ENCODE results near the gene ACMSD. TPM values are rescaled to one million over a fixed set of nuclear protein-coding genes. Genes with fewer than 3 reads are reported as not detected.
A peak's percentile ranks its signal among the peaks of the same experiment; 100 is the strongest.

The ACMSD gene
- total and polyA plus RNA-seq, 5 donors from 2014 or later = not detected

DNA sequence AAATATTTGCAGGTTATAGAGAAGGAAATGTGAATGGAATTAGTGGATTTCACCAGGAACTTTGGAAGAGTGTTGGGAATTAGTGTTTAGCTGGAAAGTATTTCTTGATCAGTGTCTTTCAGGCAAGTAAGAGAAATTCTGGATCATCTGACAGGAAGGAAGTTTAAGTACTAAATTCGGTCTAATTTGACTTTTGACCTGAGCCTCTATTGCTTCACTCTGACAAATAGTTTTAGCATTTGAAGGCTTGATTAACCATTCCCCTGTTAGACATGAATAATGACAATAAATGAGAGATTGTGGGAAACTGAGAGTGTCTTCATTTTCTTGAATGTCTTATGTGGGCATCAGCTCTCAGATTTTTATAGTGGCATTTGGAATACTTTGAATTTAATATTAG lies 96.2 kb downstream of the ACMSD start:
- Histone ChIP-seq H3K36me3 (ENCODE audit: control insufficient read depth, insufficient read depth, low read length) (peaks cover 40% of the 10 kb centered on the region), H3K27ac (ENCODE audit: insufficient read depth, low read length, poor library complexity, severe bottlenecking) (no peak overlapping the region), H3K4me1 (ENCODE audit: control insufficient read depth, insufficient read depth, low read length, poor library complexity, severe bottlenecking) (peaks cover 51% of the 10 kb centered on the region), H3K9me3 (ENCODE audit: control insufficient read depth in 2 of 2, low read length in 2 of 2) (no peaks in the 10 kb centered on the region), H3K27me3 (ENCODE audit: control insufficient read depth, insufficient read depth, low read length) (no peaks in the 10 kb centered on the region), H3K4me3 (ENCODE audit: low read depth, low read length) (peak overlapping the region; percentile 1)
- H3K36me3 Mint-ChIP-seq = peaks cover 23% of the 10 kb centered on the region
- ATAC-seq (ENCODE audit: low read depth in 2 of 2) (no peak), DNase-seq (no peak)
- H3K27ac Mint-ChIP-seq = peak overlapping the region in 1 of 3 donors; percentile 10
- no peaks in the 10 kb centered on the region for H3K27me3 Mint-ChIP-seq
- peaks cover 45 to 79% (median 72%) of the 10 kb centered on the region in 4 donors for H3K4me1 Mint-ChIP-seq
- H3K4me3 Mint-ChIP-seq = peak overlapping the region in 3 of 4 donors; percentile 38 to 51 (median 51)
- no peaks in the 10 kb centered on the region for H3K9me3 Mint-ChIP-seq

DNA sequence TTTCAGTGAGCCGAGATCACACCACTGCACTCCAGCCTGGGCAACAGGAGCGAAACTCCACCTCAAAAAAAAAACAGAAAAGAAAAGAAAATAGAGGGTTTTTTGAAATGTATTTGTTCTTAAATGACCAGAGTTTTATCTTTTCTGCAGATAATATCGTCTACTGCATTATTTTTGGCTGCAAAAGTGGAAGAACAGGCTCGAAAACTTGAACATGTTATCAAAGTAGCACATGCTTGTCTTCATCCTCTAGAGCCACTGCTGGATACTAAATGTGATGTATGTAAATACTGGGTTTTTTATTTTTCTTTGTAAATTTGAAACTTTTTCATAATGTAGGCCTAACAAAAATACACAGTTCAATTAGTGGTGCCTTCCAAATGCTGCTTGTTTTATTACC lies 98.3 kb downstream of the ACMSD start:
- no peaks in the 10 kb centered on the region for H3K27me3 Mint-ChIP-seq
- DNase-seq (no peak), ATAC-seq (ENCODE audit: low read depth in 2 of 2) (no peak)
- H3K4me1 Mint-ChIP-seq = peaks cover 39 to 62% (median 58%) of the 10 kb centered on the region in 4 donors
- Histone ChIP-seq H3K4me1 (ENCODE audit: control insufficient read depth, insufficient read depth, low read length, poor library complexity, severe bottlenecking) (peaks cover 43% of the 10 kb centered on the region), H3K9me3 (ENCODE audit: control insufficient read depth in 2 of 2, low read length in 2 of 2) (no peaks in the 10 kb centered on the region), H3K4me3 (ENCODE audit: low read depth, low read length) (no peak overlapping the region), H3K27ac (ENCODE audit: insufficient read depth, low read length, poor library complexity, severe bottlenecking) (no peak overlapping the region), H3K36me3 (ENCODE audit: control insufficient read depth, insufficient read depth, low read length) (peaks cover 55% of the 10 kb centered on the region), H3K27me3 (ENCODE audit: control insufficient read depth, insufficient read depth, low read length) (no peaks in the 10 kb centered on the region)
- no peaks in the 10 kb centered on the region for H3K9me3 Mint-ChIP-seq
- peak overlapping the region in 1 of 4 donors; percentile 15 for H3K4me3 Mint-ChIP-seq
- peaks cover 26% of the 10 kb centered on the region for H3K36me3 Mint-ChIP-seq
- H3K27ac Mint-ChIP-seq = no peak overlapping the region

GRCh38 chr2:134943540-134943939 lies 105.1 kb downstream of the ACMSD start:
- peak overlapping the region in 1 of 3 donors; percentile 52 for H3K27ac Mint-ChIP-seq
- no peak for ATAC-seq (ENCODE audit: low read depth in 2 of 2)
- peaks cover under 1% of the 10 kb centered on the region for H3K4me1 ChIP-seq (ENCODE audit: control insufficient read depth, insufficient read depth, low read length, poor library complexity, severe bottlenecking)

GRCh38 chr2:134944975-134945374 lies 106.6 kb downstream of the ACMSD start:
- H3K27me3 Mint-ChIP-seq = no peaks in the 10 kb centered on the region
- peaks cover 8 to 35% (median 22%) of the 10 kb centered on the region in 4 donors for H3K4me1 Mint-ChIP-seq
- Histone ChIP-seq H3K27ac (ENCODE audit: insufficient read depth, low read length, poor library complexity, severe bottlenecking) (no peak overlapping the region), H3K4me3 (ENCODE audit: low read depth, low read length) (no peak overlapping the region), H3K27me3 (ENCODE audit: control insufficient read depth, insufficient read depth, low read length) (no peaks in the 10 kb centered on the region), H3K36me3 (ENCODE audit: control insufficient read depth, insufficient read depth, low read length) (peaks cover 63% of the 10 kb centered on the region), H3K9me3 (ENCODE audit: control insufficient read depth in 2 of 2, low read length in 2 of 2) (no peaks in the 10 kb centered on the region), H3K4me1 (ENCODE audit: control insufficient read depth, insufficient read depth, low read length, poor library complexity, severe bottlenecking) (peaks cover 6% of the 10 kb centered on the region)
- ATAC-seq (ENCODE audit: low read depth in 2 of 2) = no peak
- no peaks in the 10 kb centered on the region for H3K9me3 Mint-ChIP-seq
- no peak overlapping the region for H3K4me3 Mint-ChIP-seq
- H3K36me3 Mint-ChIP-seq = peaks cover 28% of the 10 kb centered on the region
- H3K27ac Mint-ChIP-seq = peak overlapping the region in 2 of 3 donors; percentile 7 to 33
- no peak for DNase-seq

More at GRCh38 chr2:134943540-134943939, 105.1 kb downstream of the ACMSD start:
- Mint-ChIP-seq H3K9me3 (no peaks in the 10 kb centered on the region), H3K4me3 (no peak overlapping the region), H3K36me3 (peaks cover 33% of the 10 kb centered on the region), H3K4me1 (peaks cover 6 to 22% (median 18%) of the 10 kb centered on the region in 4 donors), H3K27me3 (no peaks in the 10 kb centered on the region)
- Histone ChIP-seq H3K9me3 (ENCODE audit: control insufficient read depth in 2 of 2, low read length in 2 of 2) (no peaks in the 10 kb centered on the region), H3K4me3 (ENCODE audit: low read depth, low read length) (no peak overlapping the region), H3K27me3 (ENCODE audit: control insufficient read depth, insufficient read depth, low read length) (no peaks in the 10 kb centered on the region), H3K27ac (ENCODE audit: insufficient read depth, low read length, poor library complexity, severe bottlenecking) (no peak overlapping the region), H3K36me3 (ENCODE audit: control insufficient read depth, insufficient read depth, low read length) (peaks cover 68% of the 10 kb centered on the region)
- DNase-seq = no peak

GRCh38 chr2:134946073-134946472 lies 107.7 kb downstream of the ACMSD start:
- no peaks in the 10 kb centered on the region for H3K9me3 ChIP-seq (ENCODE audit: control insufficient read depth in 2 of 2, low read length in 2 of 2)
- no peaks in the 10 kb centered on the region for H3K27me3 Mint-ChIP-seq
- H3K36me3 ChIP-seq (ENCODE audit: control insufficient read depth, insufficient read depth, low read length) = peaks cover 62% of the 10 kb centered on the region
- peak overlapping the region in 2 of 3 donors; percentile 33 to 34 for H3K27ac Mint-ChIP-seq
- H3K4me3 ChIP-seq (ENCODE audit: low read depth, low read length) = no peak overlapping the region
- peaks cover 28% of the 10 kb centered on the region for H3K36me3 Mint-ChIP-seq
- no peak overlapping the region for H3K4me3 Mint-ChIP-seq
- DNase-seq (no peak), ATAC-seq (ENCODE audit: low read depth in 2 of 2) (no peak)
- peaks cover 8 to 41% (median 23%) of the 10 kb centered on the region in 4 donors for H3K4me1 Mint-ChIP-seq
- no peaks in the 10 kb centered on the region for H3K9me3 Mint-ChIP-seq
- peaks cover 8% of the 10 kb centered on the region for H3K4me1 ChIP-seq (ENCODE audit: control insufficient read depth, insufficient read depth, low read length, poor library complexity, severe bottlenecking)
- no peak overlapping the region for H3K27ac ChIP-seq (ENCODE audit: insufficient read depth, low read length, poor library complexity, severe bottlenecking)
- no peaks in the 10 kb centered on the region for H3K27me3 ChIP-seq (ENCODE audit: control insufficient read depth, insufficient read depth, low read length)

DNA sequence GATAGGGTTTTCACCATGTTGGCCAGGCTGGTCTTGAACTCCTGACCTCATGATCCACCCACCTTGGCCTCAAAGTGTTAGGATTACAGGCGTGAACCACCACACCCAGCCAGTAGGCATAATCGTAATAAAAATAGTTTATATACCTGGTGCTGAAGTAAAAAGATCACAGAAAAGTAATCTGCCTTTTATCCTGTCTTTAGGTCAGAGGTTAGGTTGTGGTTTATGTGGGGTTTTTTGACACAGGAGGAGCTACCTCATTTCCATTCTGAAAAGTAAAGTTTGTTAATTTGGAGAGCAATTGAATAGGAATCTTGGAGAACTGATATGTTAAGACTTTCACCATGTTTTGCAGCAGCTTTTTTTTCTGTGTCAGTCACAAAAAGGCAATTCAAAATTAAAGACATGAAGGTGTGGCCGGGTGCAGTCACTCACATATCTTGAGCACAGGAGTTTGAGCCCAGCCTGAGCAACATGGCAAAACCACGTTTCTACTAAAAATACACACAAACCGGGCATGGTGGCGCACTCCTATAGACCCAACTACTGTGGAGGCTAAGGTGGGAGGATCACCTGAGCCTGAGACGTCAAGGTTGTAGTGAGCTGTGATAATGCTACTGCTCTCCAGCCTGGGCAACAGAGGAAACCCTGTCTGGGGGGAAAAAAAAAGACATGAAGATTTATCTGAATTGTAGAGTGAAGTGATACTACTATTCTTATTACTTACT lies 111.7 kb downstream of the ACMSD start:
- Mint-ChIP-seq H3K4me1 (peaks cover 5 to 43% (median 23%) of the 10 kb centered on the region in 4 donors), H3K27me3 (no peaks in the 10 kb centered on the region), H3K9me3 (no peaks in the 10 kb centered on the region), H3K36me3 (peaks cover 44% of the 10 kb centered on the region), H3K4me3 (peak overlapping the region in 1 of 4 donors; percentile 27), H3K27ac (peak overlapping the region in 2 of 3 donors; percentile 60 to 71)
- peaks cover 85% of the 10 kb centered on the region for H3K36me3 ChIP-seq (ENCODE audit: control insufficient read depth, insufficient read depth, low read length)
- ATAC-seq (ENCODE audit: low read depth in 2 of 2) (no peak), DNase-seq (no peak)
- H3K9me3 ChIP-seq (ENCODE audit: control insufficient read depth in 2 of 2, low read length in 2 of 2) = no peaks in the 10 kb centered on the region
- H3K27me3 ChIP-seq (ENCODE audit: control insufficient read depth, insufficient read depth, low read length) = no peaks in the 10 kb centered on the region
- H3K4me1 ChIP-seq (ENCODE audit: control insufficient read depth, insufficient read depth, low read length, poor library complexity, severe bottlenecking) = peaks cover 8% of the 10 kb centered on the region
- H3K4me3 ChIP-seq (ENCODE audit: low read depth, low read length) = no peak overlapping the region
- no peak overlapping the region for H3K27ac ChIP-seq (ENCODE audit: insufficient read depth, low read length, poor library complexity, severe bottlenecking)

- ATAC-seq (ENCODE audit: low read depth in 2 of 2) (no peak), DNase-seq (no peak)
- Mint-ChIP-seq H3K27ac (no peak overlapping the region), H3K4me1 (peaks cover 5 to 39% (median 19%) of the 10 kb centered on the region in 4 donors), H3K27me3 (no peaks in the 10 kb centered on the region), H3K36me3 (peaks cover 36% of the 10 kb centered on the region), H3K4me3 (no peak overlapping the region), H3K9me3 (no peaks in the 10 kb centered on the region)
- Histone ChIP-seq H3K9me3 (ENCODE audit: control insufficient read depth in 2 of 2, low read length in 2 of 2) (no peaks in the 10 kb centered on the region), H3K4me3 (ENCODE audit: low read depth, low read length) (no peak overlapping the region), H3K27ac (ENCODE audit: insufficient read depth, low read length, poor library complexity, severe bottlenecking) (no peak overlapping the region), H3K36me3 (ENCODE audit: control insufficient read depth, insufficient read depth, low read length) (peaks cover 85% of the 10 kb centered on the region), H3K4me1 (ENCODE audit: control insufficient read depth, insufficient read depth, low read length, poor library complexity, severe bottlenecking) (peaks cover 8% of the 10 kb centered on the region), H3K27me3 (ENCODE audit: control insufficient read depth, insufficient read depth, low read length) (no peaks in the 10 kb centered on the region)
Measured at GRCh38 chr2:134950886-134951285, 112.5 kb downstream of the ACMSD start.

All from CD4-positive, CD25-positive, alpha-beta regulatory T cell (primary cell).